Nephron progenitor cell (in vitro differentiated cells): Measurements from ENCODE around the gene NACAD.

Experiments used
- DNase-seq: peaks from one replicate; pipeline ENCODE4 v3.0.0; 2021
- H3K27ac Mint-ChIP-seq: 2 replicates; pipeline ENCODE4 v1.8.0; 2021; ENCODE audit warnings: mild to moderate bottlenecking, moderate library complexity, mixed read lengths
- H3K27me3 Mint-ChIP-seq: 2 replicates; pipeline ENCODE4 v1.8.0; 2021; ENCODE audit warnings: mild to moderate bottlenecking, low read depth, mixed read lengths; ENCODE audit not compliant: poor library complexity
- H3K36me3 Mint-ChIP-seq: 2 replicates; pipeline ENCODE4 v1.8.0; 2021; ENCODE audit warnings: low read depth, mixed read lengths
- H3K4me1 Mint-ChIP-seq: 2 replicates; pipeline ENCODE4 v1.8.0; 2021; ENCODE audit warnings: mixed read lengths
- H3K4me3 Mint-ChIP-seq: 2 replicates; pipeline ENCODE4 v1.8.0; 2021; ENCODE audit warnings: mild to moderate bottlenecking, moderate library complexity, mixed read lengths
- H3K9me3 Mint-ChIP-seq: 2 replicates; pipeline ENCODE4 v1.8.0; 2021; ENCODE audit warnings: mild to moderate bottlenecking, moderate library complexity, mixed read lengths
- CTCF ChIP-seq: fragments of 200-600 bp; sonication (generic); IDR thresholded peaks from 2 replicates; pipeline ENCODE4 v1.5.0; 2021; ENCODE audit warnings: antibody characterized with exemption

Gene NACAD

DNA sequence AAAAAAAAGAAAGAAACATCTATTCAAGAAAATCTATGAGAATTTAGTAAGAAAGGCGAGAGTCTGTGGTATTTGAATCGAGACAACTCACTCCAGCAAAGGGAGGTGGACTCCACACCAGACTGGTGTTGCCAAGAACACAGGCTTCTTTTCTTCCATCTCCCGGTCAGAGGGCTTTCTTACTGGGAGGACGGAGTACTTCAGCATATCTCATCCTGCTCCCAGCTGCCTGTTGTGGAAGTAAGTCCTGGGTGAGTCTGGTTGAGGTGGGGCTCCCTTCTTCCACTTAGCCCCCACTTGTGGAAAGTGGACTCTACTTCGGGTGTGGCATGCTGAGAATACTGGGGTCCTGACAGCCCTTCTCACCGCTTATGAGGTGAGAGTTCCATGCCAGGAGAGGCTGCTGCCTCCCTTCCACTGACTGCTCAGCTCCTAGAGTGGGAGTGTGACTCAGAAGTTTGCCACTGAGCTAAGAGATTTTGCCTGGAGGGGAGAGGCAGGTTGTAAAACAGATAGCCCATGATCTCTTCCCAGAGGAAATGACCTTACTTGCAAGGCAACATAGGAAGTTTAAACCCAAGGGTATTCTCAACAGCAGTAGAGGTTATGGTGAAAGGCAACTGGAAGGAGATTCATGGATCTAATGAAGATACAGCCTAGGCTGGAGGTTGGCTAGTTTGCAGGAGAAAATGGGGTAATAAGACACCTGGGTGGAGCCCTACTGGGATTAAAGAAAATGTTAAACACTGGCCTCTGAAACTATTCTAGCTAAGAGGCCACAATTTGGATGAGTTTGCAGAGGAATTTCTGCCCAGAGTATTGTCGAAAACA lies 3.5 kb upstream of the NACAD start:
- TF ChIP-seq CTCF, result no peak
- no peak overlapping the region for H3K4me3 Mint-ChIP-seq
- no peak for DNase-seq
- no peaks in the 10 kb centered on the region for H3K36me3 Mint-ChIP-seq
- peaks cover 10% of the 10 kb centered on the region for H3K9me3 Mint-ChIP-seq
- H3K27ac Mint-ChIP-seq, result peak overlapping the region; percentile 38
- H3K27me3 Mint-ChIP-seq, result peaks cover 40% of the 10 kb centered on the region
- H3K4me1 Mint-ChIP-seq, result peaks cover 10% of the 10 kb centered on the region

GRCh38 chr7:45089341-45089891 lies 647 bp upstream of the NACAD start:
- no peak overlapping the region for H3K27ac Mint-ChIP-seq
- DNase-seq, result peak; percentile 79

DNA sequence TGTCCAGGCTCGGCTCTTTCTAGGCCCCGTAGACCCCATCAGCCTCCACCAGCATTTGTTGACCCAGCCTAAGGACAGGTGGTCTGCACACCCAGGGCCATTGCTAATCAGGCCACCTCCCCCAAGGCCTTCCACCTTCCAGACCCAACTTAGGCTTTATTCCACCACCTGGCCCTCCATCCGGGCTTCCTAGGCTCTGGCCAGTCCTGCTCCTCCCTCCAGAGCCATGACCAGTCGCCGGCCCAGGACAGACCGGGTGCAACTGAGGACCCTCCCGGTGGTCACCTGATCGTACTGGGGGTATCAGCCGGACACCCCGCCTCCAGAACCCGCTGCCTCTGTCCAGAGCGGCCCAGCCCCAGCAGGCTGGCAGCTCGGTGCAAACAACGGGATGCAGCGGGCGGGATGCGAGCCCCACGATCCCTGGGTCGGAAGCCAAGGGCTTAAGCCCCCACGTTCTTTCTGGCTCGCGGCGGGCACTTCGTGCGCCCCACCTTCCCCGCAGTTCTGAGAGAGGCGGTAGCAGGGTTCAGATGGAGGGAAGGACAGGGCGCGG lies 545 bp downstream of the NACAD start:
- no peak for DNase-seq
- Mint-ChIP-seq H3K36me3 (no peaks in the 10 kb centered on the region), H3K9me3 (peaks cover 5% of the 10 kb centered on the region), H3K27ac (no peak overlapping the region), H3K27me3 (peaks cover 46% of the 10 kb centered on the region), H3K4me3 (peak overlapping the region; percentile 42), H3K4me1 (peaks cover 17% of the 10 kb centered on the region)
- TF ChIP-seq CTCF, result no peak

More at GRCh38 chr7:45089341-45089891, 647 bp upstream of the NACAD start:
- no peak for TF ChIP-seq CTCF
- H3K4me1 Mint-ChIP-seq, result peaks cover 16% of the 10 kb centered on the region
- no peaks in the 10 kb centered on the region for H3K36me3 Mint-ChIP-seq
- peak overlapping the region; percentile 74 for H3K4me3 Mint-ChIP-seq
- H3K9me3 Mint-ChIP-seq, result peaks cover 10% of the 10 kb centered on the region
- H3K27me3 Mint-ChIP-seq, result peaks cover 50% of the 10 kb centered on the region

GRCh38 chr7:45087301-45088145 lies 1.2 kb downstream of the NACAD start:
- H3K4me1 Mint-ChIP-seq, result peaks cover 12% of the 10 kb centered on the region
- TF ChIP-seq CTCF, result no peak
- DNase-seq, result no peak
- H3K36me3 Mint-ChIP-seq, result no peaks in the 10 kb centered on the region
- H3K4me3 Mint-ChIP-seq, result peak overlapping the region; percentile 42
- peaks cover 46% of the 10 kb centered on the region for H3K27me3 Mint-ChIP-seq
- H3K9me3 Mint-ChIP-seq, result no peaks in the 10 kb centered on the region
- H3K27ac Mint-ChIP-seq, result no peak overlapping the region

DNA sequence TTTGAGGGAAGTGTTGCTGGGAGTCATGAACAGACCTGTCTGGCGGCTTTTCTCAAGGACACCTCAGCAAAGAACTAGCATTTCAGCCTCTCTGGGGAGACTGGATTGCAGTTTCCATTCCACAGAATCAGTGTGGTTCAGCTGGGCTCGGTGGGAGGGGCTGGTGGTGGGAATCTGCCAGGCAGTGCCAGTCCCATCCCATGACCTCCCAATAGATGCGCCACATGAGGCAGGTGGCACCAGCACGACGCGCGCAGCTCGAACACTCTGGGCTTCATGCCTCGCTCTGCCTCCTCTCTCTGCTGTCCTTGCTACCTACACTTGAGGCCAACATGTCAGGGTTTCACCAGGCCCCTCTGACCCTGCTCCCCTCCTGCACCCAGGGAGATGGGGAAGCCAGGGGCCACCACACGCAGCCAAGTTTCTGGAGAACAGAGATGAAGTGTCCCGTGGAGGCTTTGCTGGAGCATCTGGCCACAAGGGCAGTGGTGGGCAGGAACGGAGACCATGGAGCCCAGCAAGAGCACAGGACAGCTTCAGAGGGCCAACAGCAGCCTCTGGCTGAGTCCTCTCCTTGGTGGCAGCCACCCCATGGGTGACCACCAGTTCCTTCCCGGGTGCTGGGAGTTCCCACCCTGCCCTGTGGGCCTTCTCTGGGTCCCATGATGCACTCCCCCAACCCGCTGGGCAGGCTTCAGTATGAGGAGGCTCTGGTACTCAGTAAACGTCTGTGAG lies 2.3 kb downstream of the NACAD start:
- no peaks in the 10 kb centered on the region for H3K9me3 Mint-ChIP-seq
- no peak for TF ChIP-seq CTCF
- H3K4me3 Mint-ChIP-seq, result no peak overlapping the region
- DNase-seq, result no peak
- no peaks in the 10 kb centered on the region for H3K36me3 Mint-ChIP-seq
- no peak overlapping the region for H3K27ac Mint-ChIP-seq
- H3K27me3 Mint-ChIP-seq, result peaks cover 40% of the 10 kb centered on the region
- peaks cover 7% of the 10 kb centered on the region for H3K4me1 Mint-ChIP-seq
